Thoracic aorta (tissue), 2 donors: ENCODE data around the gene OARD1. TPM values are rescaled to one million over a fixed set of nuclear protein-coding genes. Genes with fewer than 3 reads are reported as not detected.

Experiments used
- ATAC-seq: fragments of 150-250 bp; one replicate; pipeline ENCODE4 v1.8.0; 2017; ENCODE audit warnings: low read depth; ENCODE audit not compliant: insufficient number of reproducible peaks, low FRiP score
- DNase-seq: peaks from one replicate; pipeline ENCODE4 v3.0.0-alpha.2; 2020; ENCODE audit warnings: low spot score
- H3K27ac ChIP-seq, 2 donors: fragments of 200-600 bp; sonication (generic); 1 replicate in 1 of 2; 2 replicates in 1 of 2; pipeline ENCODE4 v1.5.1; 2016; ENCODE audit warnings: mild to moderate bottlenecking in 2 of 2, moderate library complexity in 2 of 2
- H3K27me3 ChIP-seq: fragments of 200-600 bp; sonication (generic); replicated peaks from 2 replicates; pipeline ENCODE4 v1.6.0; 2016; ENCODE audit warnings: mild to moderate bottlenecking; ENCODE audit not compliant: insufficient read depth
- H3K36me3 ChIP-seq: fragments of 200-600 bp; sonication (generic); one replicate; pipeline ENCODE4 v1.5.1; 2016
- H3K4me1 ChIP-seq, 2 donors: fragments of 200-600 bp; sonication (generic); 1 replicate in 1 of 2; 2 replicates in 1 of 2; pipeline versions ENCODE4 v1.5.1 to v1.6.0; 2016; ENCODE audit warnings: low read depth in 2 of 2, mild to moderate bottlenecking in 1 of 2; ENCODE audit not compliant: control insufficient read depth in 1 of 2
- H3K4me3 ChIP-seq: fragments of 200-600 bp; sonication (generic); 2 replicates; pipeline ENCODE4 v1.5.1; 2016; ENCODE audit warnings: mild to moderate bottlenecking
- H3K9me3 ChIP-seq: fragments of 200-600 bp; sonication (generic); 2 replicates; pipeline ENCODE4 v1.5.1; 2016
- total RNA-seq, 2 donors: library from RNA; depleted of rRNA; stranded (reverse); fragments of >200 nt; gene quantifications; one replicate each; pipeline versions ENCODE4 v1.1.0 to v1.2.3, GENCODE V29; 2016
- TF ChIP-seq, protein P1 (sequence below): fragments of 200-600 bp; sonication (generic); IDR thresholded peaks from one replicate; pipeline ENCODE4 v1.5.1; 2019; ENCODE audit warnings: antibody characterized with exemption

OARD1 gene
- total RNA-seq, 2 donors from 2014 or later = 3.1 to 15.0 TPM

GRCh38 chr6:41055149-41055548 lies 17.0 kb downstream of the OARD1 start:
- H3K9me3 ChIP-seq = no peaks in the 10 kb centered on the region
- no peaks in the 10 kb centered on the region for H3K36me3 ChIP-seq
- H3K4me3 ChIP-seq = no peak overlapping the region
- TF ChIP-seq, protein P1, sequence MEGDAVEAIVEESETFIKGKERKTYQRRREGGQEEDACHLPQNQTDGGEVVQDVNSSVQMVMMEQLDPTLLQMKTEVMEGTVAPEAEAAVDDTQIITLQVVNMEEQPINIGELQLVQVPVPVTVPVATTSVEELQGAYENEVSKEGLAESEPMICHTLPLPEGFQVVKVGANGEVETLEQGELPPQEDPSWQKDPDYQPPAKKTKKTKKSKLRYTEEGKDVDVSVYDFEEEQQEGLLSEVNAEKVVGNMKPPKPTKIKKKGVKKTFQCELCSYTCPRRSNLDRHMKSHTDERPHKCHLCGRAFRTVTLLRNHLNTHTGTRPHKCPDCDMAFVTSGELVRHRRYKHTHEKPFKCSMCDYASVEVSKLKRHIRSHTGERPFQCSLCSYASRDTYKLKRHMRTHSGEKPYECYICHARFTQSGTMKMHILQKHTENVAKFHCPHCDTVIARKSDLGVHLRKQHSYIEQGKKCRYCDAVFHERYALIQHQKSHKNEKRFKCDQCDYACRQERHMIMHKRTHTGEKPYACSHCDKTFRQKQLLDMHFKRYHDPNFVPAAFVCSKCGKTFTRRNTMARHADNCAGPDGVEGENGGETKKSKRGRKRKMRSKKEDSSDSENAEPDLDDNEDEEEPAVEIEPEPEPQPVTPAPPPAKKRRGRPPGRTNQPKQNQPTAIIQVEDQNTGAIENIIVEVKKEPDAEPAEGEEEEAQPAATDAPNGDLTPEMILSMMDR = no peak
- ATAC-seq (no peak), DNase-seq (no peak)
- H3K4me1 ChIP-seq = peaks cover 0 to 5% of the 10 kb centered on the region in 2 donors
- H3K27me3 ChIP-seq = no peaks in the 10 kb centered on the region
- H3K27ac ChIP-seq = no peak overlapping the region

GRCh38 chr6:41054511-41054910 lies 17.6 kb downstream of the OARD1 start:
- no peak overlapping the region for H3K4me3 ChIP-seq
- ATAC-seq (no peak), DNase-seq (no peak)
- H3K27me3 ChIP-seq = no peaks in the 10 kb centered on the region
- H3K27ac ChIP-seq = no peak overlapping the region
- H3K36me3 ChIP-seq = no peaks in the 10 kb centered on the region
- peaks cover 0 to 5% of the 10 kb centered on the region in 2 donors for H3K4me1 ChIP-seq
- TF ChIP-seq, protein P1 = no peak
- no peaks in the 10 kb centered on the region for H3K9me3 ChIP-seq

DNA sequence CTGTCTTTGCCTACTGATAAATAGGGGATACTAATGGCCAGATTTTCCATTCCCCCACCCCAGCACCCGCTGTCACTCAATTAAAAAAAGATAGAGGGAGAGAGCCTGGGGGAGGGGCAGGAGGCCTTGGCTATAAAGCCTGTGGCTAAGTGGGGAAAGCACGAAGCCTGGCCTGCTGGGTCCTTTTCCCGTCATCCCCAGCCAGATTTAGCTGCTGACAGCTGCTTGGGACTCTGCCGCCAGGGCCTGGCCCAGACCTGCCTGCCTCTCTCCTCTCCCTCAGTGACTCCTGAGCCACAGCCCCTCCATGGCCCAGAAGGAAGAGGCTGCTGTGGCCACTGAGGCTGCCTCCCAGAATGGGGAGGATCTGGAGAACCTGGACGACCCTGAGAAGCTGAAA lies 19.1 kb downstream of the OARD1 start, which contains the start of gene APOBEC2:
Gene APOBEC2 (plus strand): TSS at position 162 of the 400 bp plus-strand sequence. CDS start 146 bp downstream, at position 308.
- no peaks in the 10 kb centered on the region for H3K27me3 ChIP-seq
- no peaks in the 10 kb centered on the region for H3K9me3 ChIP-seq
- no peaks in the 10 kb centered on the region for H3K36me3 ChIP-seq
- TF ChIP-seq, protein P1 = no peak
- H3K27ac ChIP-seq = no peak within 1 kb of the TSS
- ATAC-seq (no peak), DNase-seq (no peak)
- H3K4me3 ChIP-seq = no peak within 1 kb of the TSS
- peaks cover 0 to 5% of the 10 kb centered on the region in 2 donors for H3K4me1 ChIP-seq

- TF ChIP-seq, protein P1 = no peak
- no peaks in the 10 kb centered on the region for H3K36me3 ChIP-seq
- no peak for DNase-seq
- no peak overlapping the region for H3K27ac ChIP-seq
- peaks cover 0 to 8% of the 10 kb centered on the region in 2 donors for H3K4me1 ChIP-seq
- H3K27me3 ChIP-seq = no peaks in the 10 kb centered on the region
- H3K9me3 ChIP-seq = no peaks in the 10 kb centered on the region
- H3K4me3 ChIP-seq = no peak overlapping the region
- no peak for ATAC-seq
Observed at GRCh38 chr6:41051873-41052272, 20.3 kb downstream of the OARD1 start.

GRCh38 chr6:41050536-41050935 lies 21.6 kb downstream of the OARD1 start:
- TF ChIP-seq, protein P1 = no peak
- Histone ChIP-seq H3K4me1 (peaks cover 0 to 14% of the 10 kb centered on the region in 2 donors), H3K27ac (no peak overlapping the region), H3K9me3 (no peaks in the 10 kb centered on the region), H3K27me3 (no peaks in the 10 kb centered on the region), H3K36me3 (no peaks in the 10 kb centered on the region), H3K4me3 (no peak overlapping the region)
- ATAC-seq = no peak
- DNase-seq = no peak
